SJCRH30 (cell line): ENCODE measurements around the gene TADA2B. TPM values are rescaled to one million over a fixed set of nuclear protein-coding genes. Genes with fewer than 3 reads are reported as not detected.

Source experiments
- DNase-seq, 2 experiments: peaks; one replicate each; pipeline ENCODE4 v3.0.0-alpha.2; 2015 to 2020
- H3K27ac ChIP-seq: fragments of 250-450 bp; sonication (Bioruptor Pico); 2 replicates; pipeline ENCODE4 v1.5.1; 2020; ENCODE audit warnings: mild to moderate bottlenecking, moderate library complexity
- H3K27me3 ChIP-seq: fragments of 250-450 bp; sonication (Bioruptor Pico); 2 replicates; pipeline ENCODE4 v1.5.1; 2020; ENCODE audit warnings: mild to moderate bottlenecking, moderate library complexity
- H3K36me3 ChIP-seq: fragments of 250-450 bp; sonication (Bioruptor Pico); 2 replicates; pipeline ENCODE4 v1.5.1; 2020; ENCODE audit warnings: mild to moderate bottlenecking, moderate library complexity
- H3K4me1 ChIP-seq: fragments of 250-450 bp; sonication (Bioruptor Pico); 2 replicates; pipeline ENCODE4 v1.5.1; 2020; ENCODE audit warnings: mild to moderate bottlenecking, moderate library complexity
- H3K4me3 ChIP-seq: fragments of 250-450 bp; sonication (Bioruptor Pico); 2 replicates; pipeline ENCODE4 v1.5.1; 2020; ENCODE audit warnings: mild to moderate bottlenecking, moderate library complexity
- H3K9me3 ChIP-seq: fragments of 250-450 bp; sonication (Bioruptor Pico); replicated peaks from 2 replicates; pipeline ENCODE4 v1.5.1; 2020; ENCODE audit warnings: mild to moderate bottlenecking, moderate library complexity
- total RNA-seq: library from RNA; depleted of rRNA; stranded (reverse); fragments of >200 nt; shearing (Covaris generic); gene quantifications from 2 replicates; pipeline ENCODE4 v1.2.3, GENCODE V29; 2014

TADA2B gene
- total RNA-seq, 1 experiment from 2014 or later = 13.5 TPM

GRCh38 chr4:7024336-7024890, 18.8 kb upstream of the TADA2B start:
- Histone ChIP-seq H3K4me1 (no peaks in the 10 kb centered on the region), H3K36me3 (peaks cover 28% of the 10 kb centered on the region), H3K4me3 (no peak overlapping the region), H3K9me3 (no peaks in the 10 kb centered on the region), H3K27me3 (no peaks in the 10 kb centered on the region), H3K27ac (no peak overlapping the region)
- DNase-seq = no peak

GRCh38 chr4:7025040-7025602, 18.1 kb upstream of the TADA2B start:
- Histone ChIP-seq H3K4me3 (no peak overlapping the region), H3K27ac (no peak overlapping the region), H3K4me1 (no peaks in the 10 kb centered on the region), H3K9me3 (no peaks in the 10 kb centered on the region), H3K27me3 (no peaks in the 10 kb centered on the region), H3K36me3 (peaks cover 28% of the 10 kb centered on the region)
- no peak for DNase-seq

GRCh38 chr4:7026107-7026506, 17.1 kb upstream of the TADA2B start:
- Histone ChIP-seq H3K27ac (no peak overlapping the region), H3K27me3 (no peaks in the 10 kb centered on the region), H3K9me3 (no peaks in the 10 kb centered on the region), H3K36me3 (peaks cover 36% of the 10 kb centered on the region), H3K4me3 (no peak overlapping the region), H3K4me1 (no peaks in the 10 kb centered on the region)
- no peak for DNase-seq

- no peak overlapping the region for H3K4me3 ChIP-seq
- H3K36me3 ChIP-seq = peaks cover 40% of the 10 kb centered on the region
- no peak overlapping the region for H3K27ac ChIP-seq
- H3K27me3 ChIP-seq = no peaks in the 10 kb centered on the region
- no peaks in the 10 kb centered on the region for H3K9me3 ChIP-seq
- no peaks in the 10 kb centered on the region for H3K4me1 ChIP-seq
- DNase-seq = no peak
These were observed 15.9 kb upstream of the TADA2B start for GRCh38 chr4:7027284-7027683.

GRCh38 chr4:7027913-7028312, 15.3 kb upstream of the TADA2B start:
- Histone ChIP-seq H3K4me1 (no peaks in the 10 kb centered on the region), H3K27me3 (no peaks in the 10 kb centered on the region), H3K27ac (no peak overlapping the region), H3K9me3 (no peaks in the 10 kb centered on the region), H3K4me3 (no peak overlapping the region), H3K36me3 (peaks cover 35% of the 10 kb centered on the region)
- no peak for DNase-seq

GRCh38 chr4:7029212-7029611, 14.0 kb upstream of the TADA2B start:
- DNase-seq = no peak
- no peaks in the 10 kb centered on the region for H3K4me1 ChIP-seq
- no peaks in the 10 kb centered on the region for H3K9me3 ChIP-seq
- H3K36me3 ChIP-seq = peaks cover 35% of the 10 kb centered on the region
- H3K4me3 ChIP-seq = no peak overlapping the region
- H3K27me3 ChIP-seq = no peaks in the 10 kb centered on the region
- H3K27ac ChIP-seq = no peak overlapping the region

- H3K27me3 ChIP-seq = no peaks in the 10 kb centered on the region
- H3K4me1 ChIP-seq = no peaks in the 10 kb centered on the region
- peaks cover 35% of the 10 kb centered on the region for H3K36me3 ChIP-seq
- H3K27ac ChIP-seq = no peak overlapping the region
- no peaks in the 10 kb centered on the region for H3K9me3 ChIP-seq
- DNase-seq = no peak
- H3K4me3 ChIP-seq = no peak overlapping the region
These were observed 13.3 kb upstream of the TADA2B start for GRCh38 chr4:7029921-7030320.

GRCh38 chr4:7030856-7031255, 12.3 kb upstream of the TADA2B start:
- DNase-seq = no peak
- no peak overlapping the region for H3K27ac ChIP-seq
- H3K4me3 ChIP-seq = no peak overlapping the region
- no peaks in the 10 kb centered on the region for H3K4me1 ChIP-seq
- H3K36me3 ChIP-seq = peaks cover 30% of the 10 kb centered on the region
- no peaks in the 10 kb centered on the region for H3K9me3 ChIP-seq
- no peaks in the 10 kb centered on the region for H3K27me3 ChIP-seq

- Histone ChIP-seq H3K4me3 (no peak overlapping the region), H3K9me3 (no peaks in the 10 kb centered on the region), H3K36me3 (peaks cover 29% of the 10 kb centered on the region), H3K27ac (no peak overlapping the region), H3K4me1 (no peaks in the 10 kb centered on the region), H3K27me3 (no peaks in the 10 kb centered on the region)
- no peak for DNase-seq
These were observed 11.4 kb upstream of the TADA2B start for GRCh38 chr4:7031558-7032449.

- H3K4me3 ChIP-seq = no peak overlapping the region
- no peak for DNase-seq
- H3K9me3 ChIP-seq = no peaks in the 10 kb centered on the region
- H3K36me3 ChIP-seq = peaks cover 23% of the 10 kb centered on the region
- no peaks in the 10 kb centered on the region for H3K27me3 ChIP-seq
- H3K4me1 ChIP-seq = no peaks in the 10 kb centered on the region
- no peak overlapping the region for H3K27ac ChIP-seq
These were observed 10.6 kb upstream of the TADA2B start for GRCh38 chr4:7032596-7032995.

GRCh38 chr4:7034262-7035081, 8.7 kb upstream of the TADA2B start:
- Histone ChIP-seq H3K9me3 (no peaks in the 10 kb centered on the region), H3K36me3 (peaks cover 18% of the 10 kb centered on the region), H3K27me3 (no peaks in the 10 kb centered on the region), H3K4me1 (no peaks in the 10 kb centered on the region), H3K4me3 (no peak overlapping the region), H3K27ac (no peak overlapping the region)
- DNase-seq = no peak

GRCh38 chr4:7037425-7037824, 5.7 kb upstream of the TADA2B start:
- DNase-seq = no peak
- H3K4me1 ChIP-seq = peaks cover 5% of the 10 kb centered on the region
- no peak overlapping the region for H3K27ac ChIP-seq
- no peaks in the 10 kb centered on the region for H3K36me3 ChIP-seq
- H3K27me3 ChIP-seq = no peaks in the 10 kb centered on the region
- no peaks in the 10 kb centered on the region for H3K9me3 ChIP-seq
- no peak overlapping the region for H3K4me3 ChIP-seq

GRCh38 chr4:7040765-7041164, 2.4 kb upstream of the TADA2B start:
- Histone ChIP-seq H3K4me1 (peaks cover 5% of the 10 kb centered on the region), H3K27me3 (no peaks in the 10 kb centered on the region), H3K36me3 (no peaks in the 10 kb centered on the region), H3K27ac (no peak overlapping the region), H3K9me3 (no peaks in the 10 kb centered on the region), H3K4me3 (no peak overlapping the region)
- DNase-seq = no peak

GRCh38 chr4:7041246-7041645, 1.9 kb upstream of the TADA2B start:
- Histone ChIP-seq H3K4me1 (peaks cover 5% of the 10 kb centered on the region), H3K27me3 (no peaks in the 10 kb centered on the region), H3K4me3 (no peak overlapping the region), H3K36me3 (no peaks in the 10 kb centered on the region), H3K27ac (no peak overlapping the region), H3K9me3 (no peaks in the 10 kb centered on the region)
- DNase-seq = no peak
